CD14-positive monocyte (primary cell): Measurements from ENCODE around the gene HCN3. TPM values are rescaled to one million over a fixed set of nuclear protein-coding genes. Genes with fewer than 3 reads are reported as not detected.
A peak's percentile ranks its signal among the peaks of the same experiment; 100 is the strongest.

Experiments
- DNase-seq, 3 donors: peaks; one replicate each; pipeline ENCODE4 v3.0.0-alpha.2; 2011 to 2022
- H2AFZ ChIP-seq: 2 replicates; pipeline ENCODE4 v1.6.0; 2012; ENCODE audit warnings: mild to moderate bottlenecking, low read depth, low read length, inconsistent platforms; ENCODE audit not compliant: insufficient read depth, poor library complexity, severe bottlenecking
- H3K27ac ChIP-seq, 2 donors: 1 replicate in 1 of 2; 2 replicates in 1 of 2; pipeline ENCODE4 v1.5.1; 2012 to 2013; ENCODE audit warnings: low read length in 2 of 2, control low read depth in 1 of 2, inconsistent platforms in 1 of 2, low read depth in 1 of 2, mild to moderate bottlenecking in 1 of 2
- H3K27me3 ChIP-seq, 2 donors: one replicate each; pipeline versions ENCODE4 v1.6.0 to v1.6.1; 2011 to 2013; ENCODE audit warnings: low read length in 2 of 2; ENCODE audit not compliant: control insufficient read depth in 2 of 2, insufficient read depth in 2 of 2
- H3K36me3 ChIP-seq, 2 donors: replicated peaks in 1 of 2; 1 replicate in 1 of 2; 2 replicates in 1 of 2; pipeline versions ENCODE4 v1.5.1 to v1.6.1; 2012 to 2013; ENCODE audit warnings: low read length in 2 of 2, control low read depth in 1 of 2, inconsistent platforms in 1 of 2, mild to moderate bottlenecking in 1 of 2; ENCODE audit not compliant: insufficient read depth in 2 of 2, control insufficient read depth in 1 of 2
- H3K4me1 ChIP-seq, 2 donors: 1 replicate in 1 of 2; 2 replicates in 1 of 2; pipeline versions ENCODE4 v1.5.1 to v1.6.1; 2012 to 2013; ENCODE audit warnings: low read length in 2 of 2, control low read depth in 1 of 2, inconsistent platforms in 1 of 2, mild to moderate bottlenecking in 1 of 2, moderate library complexity in 1 of 2; ENCODE audit not compliant: insufficient read depth in 2 of 2, control insufficient read depth in 1 of 2
- H3K4me2 ChIP-seq: replicated peaks from 2 replicates; pipeline ENCODE3; 2012; ENCODE audit warnings: low read length, moderate library complexity, mild to moderate bottlenecking; ENCODE audit not compliant: poor library complexity, severe bottlenecking; ENCODE audit errors: extremely low read depth
- H3K4me3 ChIP-seq, 3 experiments: fragments of 200-600 bp in 1 of 3; sonication (generic) in 1 of 3; replicated peaks in 1 of 3; 1 replicate in 2 of 3; 2 replicates in 1 of 3; pipeline ENCODE4 v1.5.1; 2011 to 2013; ENCODE audit warnings: low read length in 3 of 3, mild to moderate bottlenecking in 3 of 3, control low read depth in 2 of 3, low read depth in 2 of 3, inconsistent platforms in 1 of 3, moderate library complexity in 1 of 3
- H3K79me2 ChIP-seq: 2 replicates; pipeline ENCODE4 v1.6.0; 2012; ENCODE audit warnings: mild to moderate bottlenecking, control low read depth, inconsistent platforms, low read length, moderate library complexity; ENCODE audit not compliant: insufficient read depth
- H3K9ac ChIP-seq: 2 replicates; pipeline ENCODE4 v1.6.0; 2017; ENCODE audit warnings: low read length, mild to moderate bottlenecking; ENCODE audit not compliant: insufficient read depth, poor library complexity, severe bottlenecking
- H3K9me3 ChIP-seq, 2 donors: replicated peaks in 1 of 2; 1 replicate in 1 of 2; 2 replicates in 1 of 2; pipeline versions ENCODE4 v1.5.1 to v1.6.1; 2012 to 2013; ENCODE audit warnings: low read length in 2 of 2, control low read depth in 1 of 2; ENCODE audit not compliant: control insufficient read depth in 1 of 2, insufficient read depth in 1 of 2
- H4K20me1 ChIP-seq: 2 replicates; pipeline ENCODE4 v1.6.0; 2012; ENCODE audit warnings: mild to moderate bottlenecking, low read length, control low read depth, moderate library complexity; ENCODE audit not compliant: insufficient read depth
- H3K27ac Mint-ChIP-seq, 7 donors: one replicate each; pipeline ENCODE4 v1.8.0; 2020; ENCODE audit warnings: mild to moderate bottlenecking in 7 of 7, mixed read lengths in 7 of 7, moderate library complexity in 6 of 7, inconsistent platforms in 2 of 7
- H3K27me3 Mint-ChIP-seq, 3 donors: one replicate each; pipeline ENCODE4 v1.8.0; 2021 to 2022; ENCODE audit warnings: low read depth in 3 of 3, mild to moderate bottlenecking in 3 of 3, mixed read lengths in 3 of 3, moderate library complexity in 3 of 3, inconsistent platforms in 1 of 3
- H3K36me3 Mint-ChIP-seq, 2 donors: one replicate each; pipeline ENCODE4 v1.8.0; 2020; ENCODE audit warnings: mixed read lengths in 2 of 2, inconsistent platforms in 1 of 2, mild to moderate bottlenecking in 1 of 2
- H3K4me1 Mint-ChIP-seq: one replicate; pipeline ENCODE4 v1.8.0; 2020; ENCODE audit warnings: mild to moderate bottlenecking, mixed read lengths
- H3K4me3 Mint-ChIP-seq, 2 donors: one replicate each; pipeline ENCODE4 v1.8.0; 2020; ENCODE audit warnings: mild to moderate bottlenecking in 2 of 2, mixed read lengths in 2 of 2, moderate library complexity in 1 of 2
- H3K9me3 Mint-ChIP-seq, 7 donors: one replicate each; pipeline ENCODE4 v1.8.0; 2020 to 2022; ENCODE audit warnings: mixed read lengths in 7 of 7, mild to moderate bottlenecking in 6 of 7, moderate library complexity in 6 of 7, inconsistent platforms in 2 of 7
- WGBS: methylation state at CpG from one replicate; pipeline ENCODE4 v1.1.5; 2013; ENCODE audit warnings: missing lambda C conversion rate; ENCODE audit not compliant: insufficient coverage; 5-methylcytosine and 5-hydroxymethylcytosine counted together
- intact Hi-C, 2 donors: fragments of 100-400 bp; cut with micrococcal nuclease; formaldehyde crosslinking; loops; one replicate each; pipeline versions ENCODE4 v1.15.0 to v1.15.1; 2023
- polyA plus RNA-seq, 3 donors: library from polyadenylated mRNA; depleted of rRNA in 1 of 3; unstranded in 2 of 3; stranded (reverse) in 1 of 3; fragments of 300-500 nt in 2 of 3; fragments of >200 nt in 1 of 3; fragmentation: Illumina TruSeq in 2 of 3; gene quantifications; 1 replicate in 2 of 3; 2 replicates in 1 of 3; pipeline ENCODE4 v1.2.3, GENCODE V29; 2012 to 2021
- TF ChIP-seq, protein P1 (sequence below): fragments of 200-600 bp; IDR thresholded peaks from one replicate; pipeline ENCODE4 v1.8.0; 2022; ENCODE audit warnings: antibody characterized with exemption, mild to moderate bottlenecking

The HCN3 gene
- polyA plus RNA-seq, 3 donors: 0.15 to 2.3 TPM; not detected in 1

DNA sequence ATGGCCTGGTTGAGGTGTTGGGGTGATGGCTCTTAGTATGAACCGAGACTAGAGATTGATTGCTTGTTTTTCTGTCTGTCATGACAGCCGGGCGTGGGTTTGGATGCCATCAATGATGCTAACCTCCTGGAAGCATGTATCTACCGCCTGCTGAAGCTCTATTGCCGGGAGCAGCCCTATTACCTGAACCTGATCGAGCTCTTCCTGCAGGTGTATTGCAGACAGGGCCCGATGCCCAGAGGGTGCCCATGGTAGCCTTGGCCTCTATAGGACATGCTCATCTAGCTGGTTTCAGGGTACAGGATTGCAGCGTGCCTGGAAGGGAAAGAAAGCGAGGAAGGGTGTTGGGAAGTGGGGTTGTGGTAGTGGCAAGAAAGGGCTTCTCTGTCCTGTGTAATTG lies 40.8 kb downstream of the HCN3 start:
- Mint-ChIP-seq H3K4me3 (no peak overlapping the region), H3K36me3 (peaks cover 34 to 46% of the 10 kb centered on the region in 2 donors), H3K4me1 (peaks cover 36% of the 10 kb centered on the region), H3K27ac (peak overlapping the region in 1 of 7 donors; percentile 37), H3K9me3 (peaks cover 0 to 1% (median 0%) of the 10 kb centered on the region in 7 donors), H3K27me3 (peaks cover 2 to 7% (median 2%) of the 10 kb centered on the region in 3 donors)
- Histone ChIP-seq H3K9ac (no peak overlapping the region), H2AFZ (no peak overlapping the region), H3K27me3 (no peaks in the 10 kb centered on the region), H3K36me3 (peaks cover 2 to 33% of the 10 kb centered on the region in 2 donors), H3K79me2 (peaks cover 11% of the 10 kb centered on the region), H3K4me3 (no peak overlapping the region), H4K20me1 (peaks cover 17% of the 10 kb centered on the region), H3K4me1 (peaks cover 23 to 39% of the 10 kb centered on the region in 2 donors), H3K27ac (peak overlapping the region in 1 of 2 donors; percentile 5), H3K4me2 (no peak overlapping the region), H3K9me3 (no peaks in the 10 kb centered on the region)
- 100% methylated on average over 7 of the region's 9 CpGs for WGBS
- no peak for DNase-seq
- TF ChIP-seq, protein P1, sequence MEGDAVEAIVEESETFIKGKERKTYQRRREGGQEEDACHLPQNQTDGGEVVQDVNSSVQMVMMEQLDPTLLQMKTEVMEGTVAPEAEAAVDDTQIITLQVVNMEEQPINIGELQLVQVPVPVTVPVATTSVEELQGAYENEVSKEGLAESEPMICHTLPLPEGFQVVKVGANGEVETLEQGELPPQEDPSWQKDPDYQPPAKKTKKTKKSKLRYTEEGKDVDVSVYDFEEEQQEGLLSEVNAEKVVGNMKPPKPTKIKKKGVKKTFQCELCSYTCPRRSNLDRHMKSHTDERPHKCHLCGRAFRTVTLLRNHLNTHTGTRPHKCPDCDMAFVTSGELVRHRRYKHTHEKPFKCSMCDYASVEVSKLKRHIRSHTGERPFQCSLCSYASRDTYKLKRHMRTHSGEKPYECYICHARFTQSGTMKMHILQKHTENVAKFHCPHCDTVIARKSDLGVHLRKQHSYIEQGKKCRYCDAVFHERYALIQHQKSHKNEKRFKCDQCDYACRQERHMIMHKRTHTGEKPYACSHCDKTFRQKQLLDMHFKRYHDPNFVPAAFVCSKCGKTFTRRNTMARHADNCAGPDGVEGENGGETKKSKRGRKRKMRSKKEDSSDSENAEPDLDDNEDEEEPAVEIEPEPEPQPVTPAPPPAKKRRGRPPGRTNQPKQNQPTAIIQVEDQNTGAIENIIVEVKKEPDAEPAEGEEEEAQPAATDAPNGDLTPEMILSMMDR: no peak
- intact Hi-C loops: no loop called here

DNA sequence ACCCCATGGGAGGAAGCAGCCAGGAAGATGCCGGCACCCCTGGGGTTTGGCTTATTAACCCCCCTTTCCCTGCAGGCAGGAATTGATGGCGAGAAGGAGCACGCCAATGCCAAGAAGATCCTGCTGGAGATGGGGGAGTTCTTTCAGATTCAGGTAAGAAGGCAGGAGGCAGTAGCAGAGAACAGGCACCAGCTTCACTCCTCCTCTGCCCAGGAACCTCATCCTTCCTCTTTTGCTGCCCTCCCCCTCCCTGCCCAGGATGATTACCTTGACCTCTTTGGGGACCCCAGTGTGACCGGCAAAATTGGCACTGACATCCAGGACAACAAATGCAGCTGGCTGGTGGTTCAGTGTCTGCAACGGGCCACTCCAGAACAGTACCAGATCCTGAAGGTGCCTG lies 42.3 kb downstream of the HCN3 start:
- Histone ChIP-seq H3K4me1 (peaks cover 23 to 41% of the 10 kb centered on the region in 2 donors), H2AFZ (no peak overlapping the region), H3K4me2 (no peak overlapping the region), H3K4me3 (no peak overlapping the region), H3K27ac (no peak overlapping the region), H3K79me2 (peaks cover 10% of the 10 kb centered on the region), H3K36me3 (peaks cover 0 to 23% of the 10 kb centered on the region in 2 donors), H3K9me3 (no peaks in the 10 kb centered on the region), H4K20me1 (peaks cover 17% of the 10 kb centered on the region), H3K9ac (no peak overlapping the region), H3K27me3 (no peaks in the 10 kb centered on the region)
- TF ChIP-seq, protein P1: no peak
- H3K36me3 Mint-ChIP-seq: peaks cover 27 to 32% of the 10 kb centered on the region in 2 donors
- H3K4me3 Mint-ChIP-seq: no peak overlapping the region
- intact Hi-C loops: no loop called here
- H3K4me1 Mint-ChIP-seq: peaks cover 36% of the 10 kb centered on the region
- peaks cover 0 to 1% (median 0%) of the 10 kb centered on the region in 7 donors for H3K9me3 Mint-ChIP-seq
- DNase-seq: no peak
- H3K27me3 Mint-ChIP-seq: peaks cover 2 to 7% (median 2%) of the 10 kb centered on the region in 3 donors
- peak overlapping the region in 1 of 7 donors; percentile 35 for H3K27ac Mint-ChIP-seq
- 68% methylated on average over 3 of the region's 5 CpGs for WGBS
